Pancreas (tissue), 10 donors: ENCODE measurements around the gene MELTF. TPM values are rescaled to one million over a fixed set of nuclear protein-coding genes. Genes with fewer than 3 reads are reported as not detected.
"Not testable (repeated sequence)": the region's sequence is repeated elsewhere in the genome, so short reads cannot be mapped to it uniquely, and the experiment has no call there.

ENCODE experiments used
- ATAC-seq, 4 donors: fragments of 200-7000 bp; cut with Tn5 transposase; one replicate each; pipeline versions ENCODE4 v1.8.0 to v1.9.1; 2020; ENCODE audit warnings: mild to moderate bottlenecking in 4 of 4, moderate library complexity in 4 of 4
- DNase-seq, 6 donors: peaks; one replicate each; pipeline ENCODE4 v3.0.0-alpha.2; 2020
- FAIRE-seq: peaks from 2 replicates; lab custom pipeline; 2012; peaks lifted over from hg19 to GRCh38; lab: Jason Lieb, UNC
- H3K27ac ChIP-seq, 4 donors: fragments of 200-600 bp; sonication (generic); 1 replicate in 3 of 4; 2 replicates in 1 of 4; pipeline versions ENCODE4 v1.5.0 to v1.8.0; 2020
- H3K27me3 ChIP-seq, 4 donors: fragments of 200-600 bp; one replicate each; pipeline ENCODE4 v1.8.0; 2021
- H3K36me3 ChIP-seq, 3 donors: fragments of 200-600 bp; sonication (generic) in 1 of 3; one replicate each; pipeline versions ENCODE4 v1.5.0 to v1.8.0; 2020 to 2021
- H3K4me1 ChIP-seq, 3 donors: fragments of 200-600 bp; one replicate each; pipeline ENCODE4 v1.8.0; 2021
- H3K4me3 ChIP-seq, 4 donors: fragments of 200-600 bp; sonication (generic) in 2 of 4; one replicate each; pipeline versions ENCODE4 v1.5.0 to v1.8.0; 2020 to 2021
- H3K9me3 ChIP-seq, 4 donors: fragments of 200-600 bp; one replicate each; pipeline ENCODE4 v1.8.0; 2021
- WGBS, 2 donors: extraction: QIAGEN DNeasy Blood & Tissue Kit; methylation state at CpG; one replicate each; pipeline ENCODE4 v1.1.7; 2013; 5-methylcytosine and 5-hydroxymethylcytosine counted together
- intact Hi-C, 3 donors: fragments of 100-400 bp; cut with DNase I; formaldehyde crosslinking; loops; one replicate each; pipeline versions ENCODE4 v1.11.1 to v1.14.2; 2022
- polyA plus RNA-seq, 2 donors: library from polyadenylated mRNA; stranded (reverse); fragments of 200-250 nt; gene quantifications; one replicate each; pipeline ENCODE4 v1.2.3, GENCODE V29; 2013
- total RNA-seq, 6 donors: library from RNA; stranded (reverse); fragmentation: NEBNext Ultra II Directional in 4 of 6; extraction: Animal tissue kit (Norgen Biotek cat#: 25700) in 4 of 6; gene quantifications; one replicate each; pipeline versions ENCODE4 v1.2.1 to v1.2.4, GENCODE V29; 2021 to 2023
- TF ChIP-seq, protein P1 (sequence below), 4 donors: fragments of 200-600 bp; sonication (generic) in 3 of 4; IDR thresholded peaks; one replicate each; pipeline versions ENCODE4 v1.5.0 to v1.8.0; 2021; ENCODE audit warnings: antibody characterized with exemption in 4 of 4
- donor health status: healthy with polysubstance abuse.
- donor health status: DM: no; HTN: no; CAD: no; lungs with moderate emphysema.
- donor health status: DM: no; HTN: no; CAD: no.
- donor health status: control.
- donor health status: control.
- donor health status: Bipolar disorder and iron deficiency.
- donor health status: DM: yes; HTN: yes; CAD: no.
- donor health status: DM: no; HTN: no; CAD: no.
- donor health status: DM: no; HTN: no; CAD: no.
- donor health status: DM: yes; HTN: yes; CAD: no.

Gene MELTF
- total and polyA plus RNA-seq, 8 donors, result 2.9 to 21.7 (median 6.8) TPM

DNA sequence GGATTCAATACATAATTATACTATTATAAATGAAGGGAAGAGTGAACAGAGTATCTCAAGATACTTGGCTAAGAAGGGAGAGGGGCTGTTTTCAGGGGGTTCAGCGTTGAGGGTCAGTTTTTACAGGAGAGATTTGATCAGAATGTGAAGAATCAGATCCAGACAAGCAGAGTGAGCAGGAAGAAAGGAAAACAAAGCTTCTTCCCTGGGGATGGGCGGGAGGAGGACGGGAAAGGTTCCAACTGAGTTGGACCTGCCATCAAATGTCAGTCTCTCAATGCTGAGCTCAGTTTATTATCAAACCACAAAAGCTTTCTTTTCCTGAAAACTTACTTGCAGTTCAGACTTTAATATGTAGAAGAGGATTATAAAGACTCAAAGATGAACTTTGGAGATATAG is 6.0 kb upstream of the MELTF start:
- no peaks in the 10 kb centered on the region for H3K9me3 ChIP-seq
- ATAC-seq (no peak), FAIRE-seq (no peak), DNase-seq (no peak)
- 47 to 61% methylated on average over 3 of the region's 3 CpGs for WGBS, 2 donors
- H3K4me1 ChIP-seq, result no peaks in the 10 kb centered on the region
- TF ChIP-seq, protein P1, sequence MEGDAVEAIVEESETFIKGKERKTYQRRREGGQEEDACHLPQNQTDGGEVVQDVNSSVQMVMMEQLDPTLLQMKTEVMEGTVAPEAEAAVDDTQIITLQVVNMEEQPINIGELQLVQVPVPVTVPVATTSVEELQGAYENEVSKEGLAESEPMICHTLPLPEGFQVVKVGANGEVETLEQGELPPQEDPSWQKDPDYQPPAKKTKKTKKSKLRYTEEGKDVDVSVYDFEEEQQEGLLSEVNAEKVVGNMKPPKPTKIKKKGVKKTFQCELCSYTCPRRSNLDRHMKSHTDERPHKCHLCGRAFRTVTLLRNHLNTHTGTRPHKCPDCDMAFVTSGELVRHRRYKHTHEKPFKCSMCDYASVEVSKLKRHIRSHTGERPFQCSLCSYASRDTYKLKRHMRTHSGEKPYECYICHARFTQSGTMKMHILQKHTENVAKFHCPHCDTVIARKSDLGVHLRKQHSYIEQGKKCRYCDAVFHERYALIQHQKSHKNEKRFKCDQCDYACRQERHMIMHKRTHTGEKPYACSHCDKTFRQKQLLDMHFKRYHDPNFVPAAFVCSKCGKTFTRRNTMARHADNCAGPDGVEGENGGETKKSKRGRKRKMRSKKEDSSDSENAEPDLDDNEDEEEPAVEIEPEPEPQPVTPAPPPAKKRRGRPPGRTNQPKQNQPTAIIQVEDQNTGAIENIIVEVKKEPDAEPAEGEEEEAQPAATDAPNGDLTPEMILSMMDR (IDR thresholded peaks at IDR 0.05), result no peak
- intact Hi-C loops, result no loop called here
- no peaks in the 10 kb centered on the region for H3K36me3 ChIP-seq
- no peak overlapping the region for H3K4me3 ChIP-seq
- H3K27me3 ChIP-seq, result no peaks in the 10 kb centered on the region
- no peak overlapping the region for H3K27ac ChIP-seq

GRCh38 chr3:197034778-197035177 is 5.2 kb upstream of the MELTF start:
- H3K27me3 ChIP-seq, ATAC-seq, H3K4me3 ChIP-seq, H3K36me3 ChIP-seq, H3K4me1 ChIP-seq, DNase-seq, H3K9me3 ChIP-seq, H3K27ac ChIP-seq, FAIRE-seq, intact Hi-C loops: not testable (repeated sequence)
- WGBS, 2 donors, result 57 to 58% methylated on average over 5 of the region's 5 CpGs

DNA sequence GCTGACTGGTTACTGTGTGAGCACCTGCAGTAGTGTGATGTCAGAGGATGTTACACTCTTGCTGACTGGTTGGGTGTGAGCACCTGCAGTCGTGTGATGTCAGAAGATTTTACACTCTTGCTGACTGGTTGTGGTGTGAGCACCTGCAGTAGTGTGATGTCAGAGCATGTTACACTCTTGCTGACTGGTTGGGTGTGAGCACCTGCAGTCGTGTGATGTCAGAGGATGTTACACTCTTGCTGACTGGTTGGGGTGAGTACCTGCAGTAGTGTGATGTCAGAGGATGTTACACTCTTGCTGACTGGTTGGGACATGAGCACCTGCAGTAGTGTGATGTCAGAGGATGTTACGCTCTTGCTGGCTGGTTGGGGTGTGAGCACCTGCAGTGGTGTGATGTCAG is 4.1 kb upstream of the MELTF start:
- H3K4me3 ChIP-seq, H3K9me3 ChIP-seq, H3K36me3 ChIP-seq, H3K27ac ChIP-seq, ATAC-seq, H3K27me3 ChIP-seq, intact Hi-C loops, DNase-seq, FAIRE-seq, H3K4me1 ChIP-seq: not testable (repeated sequence)
- WGBS, 2 donors, result 60 to 73% methylated on average over 3 of the region's 3 CpGs

- FAIRE-seq (no peak), DNase-seq (peak in 1 of 6 donors; percentile 59), ATAC-seq (peak in 3 of 4 donors; percentile 9 to 74 (median 62))
- no peak overlapping the region for H3K4me3 ChIP-seq
- H3K27me3 ChIP-seq, result no peaks in the 10 kb centered on the region
- WGBS, 2 donors, result 38 to 52% methylated on average over 12 of the region's 12 CpGs
- H3K36me3 ChIP-seq, result no peaks in the 10 kb centered on the region
- intact Hi-C loops, result no loop called here
- H3K4me1 ChIP-seq, result no peaks in the 10 kb centered on the region
- no peaks in the 10 kb centered on the region for H3K9me3 ChIP-seq
- H3K27ac ChIP-seq, result peak overlapping the region in 1 of 4 donors; percentile 6
- TF ChIP-seq, protein P1 (IDR thresholded peaks at IDR 0.05), result no peak
Measured at GRCh38 chr3:197031315-197032285, 2.0 kb upstream of the MELTF start.

DNA sequence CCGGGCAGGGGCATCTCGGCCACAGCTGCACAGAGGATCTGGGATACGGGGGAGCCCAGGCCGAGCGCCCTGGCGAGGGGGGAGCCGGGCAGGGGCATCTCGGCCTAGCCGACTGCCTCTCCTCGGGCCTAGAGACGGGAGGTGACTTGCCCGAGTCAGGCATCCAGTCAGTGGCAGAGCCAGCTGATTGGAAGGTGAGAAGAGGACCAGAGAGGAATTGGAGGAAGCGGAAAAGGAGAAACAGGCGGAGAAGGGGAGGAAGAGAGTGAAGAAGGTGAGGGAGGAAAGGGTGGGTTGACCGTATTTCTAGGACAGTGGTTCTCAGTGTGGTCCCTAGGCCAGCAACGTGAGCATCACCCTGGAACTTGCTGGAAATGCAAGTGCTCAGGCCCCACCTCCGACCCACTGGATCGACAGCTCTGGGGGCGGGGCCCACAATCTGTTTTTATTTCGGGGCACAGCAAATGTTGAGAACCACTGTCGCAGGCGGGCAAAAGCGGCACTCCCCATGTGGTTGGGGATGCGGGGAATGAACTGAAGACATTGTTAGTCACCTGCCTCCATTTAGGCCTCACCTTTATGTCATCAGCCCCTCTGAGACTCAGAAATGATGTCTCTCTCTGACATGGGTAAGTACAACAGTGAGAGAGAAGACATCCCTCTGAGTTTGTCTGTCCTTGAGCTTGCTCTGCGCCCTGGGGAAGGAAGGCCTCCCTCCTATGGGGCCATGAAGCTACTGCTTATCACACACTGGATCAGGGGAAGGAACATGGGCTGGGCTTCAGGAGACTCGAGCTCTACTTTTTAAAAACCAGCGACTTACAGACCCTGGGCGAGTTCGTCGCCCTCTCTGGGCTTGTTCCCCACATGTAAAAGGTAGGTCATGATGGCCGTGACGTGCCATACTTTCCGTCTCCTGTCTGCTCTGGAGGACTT is 1.0 kb upstream of the MELTF start:
- no peak for FAIRE-seq
- Histone ChIP-seq H3K9me3 (no peaks in the 10 kb centered on the region), H3K4me3 (peak overlapping the region in 1 of 4 donors; percentile 75), H3K4me1 (no peaks in the 10 kb centered on the region), H3K27me3 (no peaks in the 10 kb centered on the region), H3K36me3 (no peaks in the 10 kb centered on the region), H3K27ac (no peak overlapping the region)
- ATAC-seq, result no peak
- TF ChIP-seq, protein P1 (IDR thresholded peaks at IDR 0.05), result no peak
- no peak for DNase-seq
- WGBS, 2 donors, result 70 to 88% methylated on average over 31 of the region's 33 CpGs
- intact Hi-C loops, result no loop called here
